GM23338 (cell line): ENCODE results near the gene ITGB5.

Experiments
- CREB1 ChIP-seq: fragments of 250-450 bp; sonication (Bioruptor Pico); IDR thresholded peaks from 2 replicates; pipeline ENCODE4 v1.5.0; 2020; ENCODE audit warnings: low read depth, mild to moderate bottlenecking, moderate library complexity
- CTCF ChIP-seq, 2 experiments: fragments of 200-600 bp in 1 of 2; sonication (generic) in 1 of 2; conservative IDR thresholded peaks; 2 replicates each; pipeline versions ENCODE4 v1.5.1 to v1.6.1; 2016 to 2017; ENCODE audit warnings: antibody characterized with exemption in 2 of 2, low read depth in 2 of 2, mild to moderate bottlenecking in 2 of 2, moderate library complexity in 1 of 2
- EZH2 ChIP-seq: fragments of 200-600 bp; sonication (generic); IDR thresholded peaks from one replicate; pipeline ENCODE4 v1.8.0; 2017; ENCODE audit warnings: antibody characterized with exemption, mild to moderate bottlenecking, low read depth; ENCODE audit not compliant: unreplicated experiment
- EZH2phosphoT487 ChIP-seq: fragments of 200-600 bp; sonication (generic); IDR thresholded peaks from one replicate; pipeline ENCODE4 v1.8.1; 2018; ENCODE audit warnings: antibody characterized with exemption; ENCODE audit not compliant: unreplicated experiment
- JUNB ChIP-seq: IDR thresholded peaks from one replicate; pipeline ENCODE4 v1.6.1; 2016; ENCODE audit warnings: antibody characterized with exemption; ENCODE audit not compliant: unreplicated experiment
- NANOG ChIP-seq: IDR thresholded peaks from 2 replicates; pipeline ENCODE4 v1.6.1; 2016; ENCODE audit warnings: antibody characterized with exemption, borderline replicate concordance
- POLR2AphosphoS5 ChIP-seq: IDR thresholded peaks from 2 replicates; pipeline ENCODE4 v1.6.1; 2016; ENCODE audit warnings: antibody characterized with exemption, low read depth
- REST ChIP-seq: IDR thresholded peaks from one replicate; pipeline ENCODE4 v1.6.1; 2018; ENCODE audit warnings: antibody characterized with exemption; ENCODE audit not compliant: unreplicated experiment
- TF ChIP-seq, protein P1 (sequence below): fragments of 250-450 bp; sonication (Bioruptor Pico); IDR thresholded peaks from 2 replicates; pipeline ENCODE4 v1.5.0; 2020; ENCODE audit warnings: mild to moderate bottlenecking, moderate library complexity

- no peak for TF ChIP-seq CTCF (conservative IDR thresholded peaks at IDR 0.05; ENCODE audit: low read depth in 2 of 2)
- no peak for TF ChIP-seq POLR2AphosphoS5
- no peak for TF ChIP-seq EZH2
- no peak for TF ChIP-seq REST
- no peak for TF ChIP-seq NANOG
- no peak for TF ChIP-seq EZH2phosphoT487
- no peak for TF ChIP-seq JUNB
- TF ChIP-seq CREB1 (CRISPR knock-in tag), result no peak
- TF ChIP-seq, protein P1, sequence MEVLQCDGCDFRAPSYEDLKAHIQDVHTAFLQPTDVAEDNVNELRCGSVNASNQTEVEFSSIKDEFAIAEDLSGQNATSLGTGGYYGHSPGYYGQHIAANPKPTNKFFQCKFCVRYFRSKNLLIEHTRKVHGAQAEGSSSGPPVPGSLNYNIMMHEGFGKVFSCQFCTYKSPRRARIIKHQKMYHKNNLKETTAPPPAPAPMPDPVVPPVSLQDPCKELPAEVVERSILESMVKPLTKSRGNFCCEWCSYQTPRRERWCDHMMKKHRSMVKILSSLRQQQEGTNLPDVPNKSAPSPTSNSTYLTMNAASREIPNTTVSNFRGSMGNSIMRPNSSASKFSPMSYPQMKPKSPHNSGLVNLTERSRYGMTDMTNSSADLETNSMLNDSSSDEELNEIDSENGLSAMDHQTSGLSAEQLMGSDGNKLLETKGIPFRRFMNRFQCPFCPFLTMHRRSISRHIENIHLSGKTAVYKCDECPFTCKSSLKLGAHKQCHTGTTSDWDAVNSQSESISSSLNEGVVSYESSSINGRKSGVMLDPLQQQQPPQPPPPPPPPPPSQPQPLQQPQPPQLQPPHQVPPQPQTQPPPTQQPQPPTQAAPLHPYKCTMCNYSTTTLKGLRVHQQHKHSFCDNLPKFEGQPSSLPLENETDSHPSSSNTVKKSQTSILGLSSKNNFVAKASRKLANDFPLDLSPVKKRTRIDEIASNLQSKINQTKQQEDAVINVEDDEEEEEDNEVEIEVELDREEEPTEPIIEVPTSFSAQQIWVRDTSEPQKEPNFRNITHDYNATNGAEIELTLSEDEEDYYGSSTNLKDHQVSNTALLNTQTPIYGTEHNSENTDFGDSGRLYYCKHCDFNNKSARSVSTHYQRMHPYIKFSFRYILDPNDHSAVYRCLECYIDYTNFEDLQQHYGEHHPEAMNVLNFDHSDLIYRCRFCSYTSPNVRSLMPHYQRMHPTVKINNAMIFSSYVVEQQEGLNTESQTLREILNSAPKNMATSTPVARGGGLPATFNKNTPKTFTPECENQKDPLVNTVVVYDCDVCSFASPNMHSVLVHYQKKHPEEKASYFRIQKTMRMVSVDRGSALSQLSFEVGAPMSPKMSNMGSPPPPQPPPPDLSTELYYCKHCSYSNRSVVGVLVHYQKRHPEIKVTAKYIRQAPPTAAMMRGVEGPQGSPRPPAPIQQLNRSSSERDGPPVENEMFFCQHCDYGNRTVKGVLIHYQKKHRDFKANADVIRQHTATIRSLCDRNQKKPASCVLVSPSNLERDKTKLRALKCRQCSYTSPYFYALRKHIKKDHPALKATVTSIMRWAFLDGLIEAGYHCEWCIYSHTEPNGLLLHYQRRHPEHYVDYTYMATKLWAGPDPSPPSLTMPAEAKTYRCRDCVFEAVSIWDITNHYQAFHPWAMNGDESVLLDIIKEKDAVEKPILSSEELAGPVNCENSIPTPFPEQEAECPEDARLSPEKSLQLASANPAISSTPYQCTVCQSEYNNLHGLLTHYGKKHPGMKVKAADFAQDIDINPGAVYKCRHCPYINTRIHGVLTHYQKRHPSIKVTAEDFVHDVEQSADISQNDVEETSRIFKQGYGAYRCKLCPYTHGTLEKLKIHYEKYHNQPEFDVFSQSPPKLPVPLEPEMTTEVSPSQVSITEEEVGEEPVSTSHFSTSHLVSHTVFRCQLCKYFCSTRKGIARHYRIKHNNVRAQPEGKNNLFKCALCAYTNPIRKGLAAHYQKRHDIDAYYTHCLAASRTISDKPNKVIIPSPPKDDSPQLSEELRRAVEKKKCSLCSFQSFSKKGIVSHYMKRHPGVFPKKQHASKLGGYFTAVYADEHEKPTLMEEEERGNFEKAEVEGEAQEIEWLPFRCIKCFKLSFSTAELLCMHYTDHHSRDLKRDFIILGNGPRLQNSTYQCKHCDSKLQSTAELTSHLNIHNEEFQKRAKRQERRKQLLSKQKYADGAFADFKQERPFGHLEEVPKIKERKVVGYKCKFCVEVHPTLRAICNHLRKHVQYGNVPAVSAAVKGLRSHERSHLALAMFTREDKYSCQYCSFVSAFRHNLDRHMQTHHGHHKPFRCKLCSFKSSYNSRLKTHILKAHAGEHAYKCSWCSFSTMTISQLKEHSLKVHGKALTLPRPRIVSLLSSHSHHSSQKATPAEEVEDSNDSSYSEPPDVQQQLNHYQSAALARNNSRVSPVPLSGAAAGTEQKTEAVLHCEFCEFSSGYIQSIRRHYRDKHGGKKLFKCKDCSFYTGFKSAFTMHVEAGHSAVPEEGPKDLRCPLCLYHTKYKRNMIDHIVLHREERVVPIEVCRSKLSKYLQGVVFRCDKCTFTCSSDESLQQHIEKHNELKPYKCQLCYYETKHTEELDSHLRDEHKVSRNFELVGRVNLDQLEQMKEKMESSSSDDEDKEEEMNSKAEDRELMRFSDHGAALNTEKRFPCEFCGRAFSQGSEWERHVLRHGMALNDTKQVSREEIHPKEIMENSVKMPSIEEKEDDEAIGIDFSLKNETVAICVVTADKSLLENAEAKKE (CRISPR knock-in tag), result no peak
Observed at GRCh38 chr3:124881976-124882697, 5.0 kb downstream of the ITGB5 start.
